Thyroid gland (tissue), 4 donors: ENCODE data around the gene BCAS3. TPM values are rescaled to one million over a fixed set of nuclear protein-coding genes. Genes with fewer than 3 reads are reported as not detected.
A peak's percentile ranks its signal among the peaks of the same experiment; 100 is the strongest.
"Not testable (repeated sequence)": the region's sequence is repeated elsewhere in the genome, so short reads cannot be mapped to it uniquely, and the experiment has no call there.

Experiments
- DNase-seq, 2 donors: peaks; one replicate each; pipeline ENCODE4 v3.0.0-alpha.2; 2019
- H3K27ac ChIP-seq, 3 donors: fragments of 200-600 bp; sonication (generic); 1 replicate in 2 of 3; 2 replicates in 1 of 3; pipeline ENCODE4 v1.5.1; 2016 to 2019; ENCODE audit warnings: mild to moderate bottlenecking in 1 of 3, moderate library complexity in 1 of 3
- H3K27me3 ChIP-seq: fragments of 200-600 bp; sonication (generic); one replicate; pipeline ENCODE4 v1.5.1; 2019
- H3K36me3 ChIP-seq, 2 donors: fragments of 200-600 bp; sonication (generic); one replicate each; pipeline ENCODE4 v1.5.1; 2016 to 2019
- H3K4me1 ChIP-seq, 2 donors: fragments of 200-600 bp; sonication (generic); one replicate each; pipeline ENCODE4 v1.5.1; 2017 to 2019
- H3K4me3 ChIP-seq, 3 donors: fragments of 200-600 bp; sonication (generic); replicated peaks in 1 of 3; 1 replicate in 2 of 3; 2 replicates in 1 of 3; pipeline ENCODE4 v1.5.1; 2016; ENCODE audit warnings: mild to moderate bottlenecking in 1 of 3
- H3K9me3 ChIP-seq: fragments of 200-600 bp; sonication (generic); one replicate; pipeline ENCODE4 v1.5.1; 2017
- CTCF ChIP-seq, 6 experiments: fragments of 200-600 bp in 3 of 6; fragments of 450-650 bp in 3 of 6; sonication (generic) in 3 of 6; IDR thresholded peaks; one replicate each; pipeline ENCODE4 v1.5.1; 2016 to 2019; ENCODE audit warnings: antibody characterized with exemption in 6 of 6, mild to moderate bottlenecking in 2 of 6, inconsistent platforms in 1 of 6, moderate library complexity in 1 of 6
- POLR2A ChIP-seq, 2 donors: fragments of 450-650 bp; IDR thresholded peaks; one replicate each; pipeline ENCODE4 v1.6.1; 2017; ENCODE audit warnings: antibody characterized with exemption in 2 of 2, mild to moderate bottlenecking in 2 of 2, moderate library complexity in 1 of 2
- WGBS, 2 donors: methylation state at CpG; one replicate each; pipeline ENCODE4 v1.1.5; 2017; 5-methylcytosine and 5-hydroxymethylcytosine counted together
- intact Hi-C: fragments of 100-400 bp; cut with DNase I; formaldehyde crosslinking; loops from one replicate; pipeline ENCODE4 v1.15.1; 2023
- total RNA-seq, 4 donors: library from RNA; depleted of rRNA; stranded (reverse); fragments of >200 nt; gene quantifications; one replicate each; pipeline ENCODE4 v1.2.3, GENCODE V29; 2016

BCAS3 gene
- total RNA-seq, 4 donors from 2014 or later, result 41.8 to 78.7 (median 51.6) TPM

DNA sequence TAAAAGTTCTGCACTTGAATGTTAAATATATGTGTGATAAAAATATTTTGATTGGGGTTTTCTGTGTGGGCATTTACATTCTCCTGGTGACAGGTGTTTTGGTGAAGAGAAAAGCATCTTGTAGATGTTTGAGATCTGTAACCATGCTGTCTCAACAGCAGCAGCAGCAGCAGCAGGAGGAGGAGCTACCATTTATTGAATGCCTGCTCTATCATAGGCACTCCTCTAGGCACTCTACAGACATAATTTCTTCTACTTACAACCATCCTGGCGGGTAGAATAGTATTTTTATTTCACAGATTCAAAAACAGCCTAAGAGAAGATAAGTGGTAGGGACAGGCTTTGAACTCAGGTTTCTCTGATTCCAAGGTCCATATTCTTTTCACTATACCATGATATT, 562.3 kb downstream of the BCAS3 start:
- Histone ChIP-seq H3K27ac (peak overlapping the region in 1 of 3 donors; percentile 55), H3K36me3 (no peaks in the 10 kb centered on the region), H3K27me3 (no peaks in the 10 kb centered on the region), H3K4me3 (no peak overlapping the region), H3K4me1 (peaks cover 24 to 37% of the 10 kb centered on the region in 2 donors), H3K9me3 (no peaks in the 10 kb centered on the region)
- TF ChIP-seq CTCF (IDR thresholded peaks at IDR 0.05), result no peak
- TF ChIP-seq POLR2A (IDR thresholded peaks at IDR 0.05), result no peak
- intact Hi-C loops, result no loop called here
- no peak for DNase-seq
- WGBS, 2 donors, result 94 to 96% methylated on average over 1 of the region's 1 CpG

DNA sequence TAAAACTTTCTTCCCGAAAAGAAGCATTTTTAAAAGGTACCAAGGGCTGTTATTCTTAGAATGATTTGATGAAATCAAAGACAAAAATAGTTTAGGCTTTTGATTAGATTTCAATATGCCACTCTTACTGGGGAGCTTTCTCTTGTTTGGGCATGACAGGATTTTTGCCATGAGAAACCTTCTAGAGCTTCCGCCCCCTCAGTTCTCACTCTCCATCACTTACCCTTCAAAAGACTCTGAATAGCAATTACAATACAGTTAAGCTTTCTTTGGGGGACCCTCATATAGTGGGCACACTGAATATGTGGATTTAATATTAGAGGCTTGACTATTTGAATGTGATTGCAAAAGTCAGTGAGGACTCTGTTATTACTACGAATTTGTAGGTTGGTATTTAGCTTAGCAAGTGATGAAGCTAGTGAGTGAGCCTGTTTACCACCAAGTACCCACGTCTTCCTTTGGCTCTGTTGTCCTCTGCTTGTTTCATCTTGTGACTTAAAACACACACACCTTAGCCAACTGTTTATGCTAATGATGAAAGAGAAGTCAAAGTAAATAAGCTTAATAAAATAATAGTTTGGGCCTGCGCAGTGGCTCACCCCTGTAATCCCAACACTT, 563.3 kb downstream of the BCAS3 start:
- no peaks in the 10 kb centered on the region for H3K36me3 ChIP-seq
- DNase-seq, result no peak
- WGBS, 2 donors, result 94 to 95% methylated on average over 5 of the region's 5 CpGs
- peaks cover 17 to 30% of the 10 kb centered on the region in 2 donors for H3K4me1 ChIP-seq
- TF ChIP-seq POLR2A (IDR thresholded peaks at IDR 0.05) (no peak), CTCF (IDR thresholded peaks at IDR 0.05) (no peak)
- no peaks in the 10 kb centered on the region for H3K27me3 ChIP-seq
- no peak overlapping the region for H3K27ac ChIP-seq
- no peak overlapping the region for H3K4me3 ChIP-seq
- intact Hi-C loops, result no loop called here
- no peaks in the 10 kb centered on the region for H3K9me3 ChIP-seq

- 71 to 79% methylated on average over 8 of the region's 8 CpGs for WGBS, 2 donors
- H3K27ac ChIP-seq, H3K9me3 ChIP-seq, H3K36me3 ChIP-seq, intact Hi-C loops, H3K4me3 ChIP-seq, H3K27me3 ChIP-seq, DNase-seq: not testable (repeated sequence)
- H3K4me1 ChIP-seq, result peaks cover 22 to 29% of the 10 kb centered on the region in 2 donors
Observed at GRCh38 chr17:61244988-61245387, 567.3 kb downstream of the BCAS3 start.

GRCh38 chr17:61245706-61246135, 568.1 kb downstream of the BCAS3 start:
- Histone ChIP-seq H3K4me1 (peaks cover 29 to 37% of the 10 kb centered on the region in 2 donors), H3K27ac (no peak overlapping the region), H3K36me3 (no peaks in the 10 kb centered on the region), H3K27me3 (no peaks in the 10 kb centered on the region), H3K9me3 (no peaks in the 10 kb centered on the region), H3K4me3 (no peak overlapping the region)
- no peak for TF ChIP-seq POLR2A (IDR thresholded peaks at IDR 0.05)
- no peak for TF ChIP-seq CTCF (IDR thresholded peaks at IDR 0.05)
- DNase-seq, result no peak
- intact Hi-C loops, result no loop called here
- WGBS, 2 donors, result 76 to 92% methylated on average over 2 to 3 of the region's 3 CpGs

DNA sequence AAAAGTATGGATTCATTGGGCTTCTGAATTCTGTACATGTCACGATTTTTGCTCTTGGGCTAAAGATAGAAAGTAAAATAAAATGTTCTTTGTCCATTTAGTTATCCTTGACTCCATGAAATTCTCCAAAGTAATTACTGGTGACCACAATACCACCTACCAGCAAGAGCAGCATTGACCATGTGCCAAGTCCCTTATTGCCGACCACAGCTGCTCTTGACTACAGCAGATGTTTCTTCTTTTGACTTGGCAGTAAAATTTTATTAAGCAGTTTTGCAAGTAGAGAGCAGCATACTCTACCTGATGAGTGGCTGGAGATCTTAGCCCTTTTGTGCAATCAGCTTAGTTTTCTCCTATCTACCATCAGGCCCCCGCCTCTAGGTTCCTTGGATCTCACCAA, 569.8 kb downstream of the BCAS3 start:
- no peak for TF ChIP-seq POLR2A (IDR thresholded peaks at IDR 0.05)
- TF ChIP-seq CTCF (IDR thresholded peaks at IDR 0.05), result no peak
- no peak overlapping the region for H3K4me3 ChIP-seq
- no peaks in the 10 kb centered on the region for H3K9me3 ChIP-seq
- H3K4me1 ChIP-seq, result peaks cover 42 to 50% of the 10 kb centered on the region in 2 donors
- WGBS, 2 donors, result 75 to 77% methylated on average over 3 of the region's 3 CpGs
- no peaks in the 10 kb centered on the region for H3K36me3 ChIP-seq
- H3K27me3 ChIP-seq, result no peaks in the 10 kb centered on the region
- H3K27ac ChIP-seq, result peak overlapping the region in 2 of 3 donors; percentile 88
- DNase-seq, result no peak
- intact Hi-C loops, result no loop called here
